PC-3 (cell line): ENCODE data around the gene PSMB4. TPM values are rescaled to one million over a fixed set of nuclear protein-coding genes. Genes with fewer than 3 reads are reported as not detected.
A peak's percentile ranks its signal among the peaks of the same experiment; 100 is the strongest.

Experiments used
- ATAC-seq: fragments of 200-7000 bp; cut with Tn5 transposase; 2 replicates; pipeline ENCODE4 v1.9.1; 2020; ENCODE audit warnings: mild to moderate bottlenecking, moderate library complexity
- BruUV-seq: library from RNA; stranded (reverse); fragments of 400-500 nt; replicated peaks from 2 replicates; lab custom pipeline; 2021; lab: Mats Ljungman, UMichigan
- CTCF ChIA-PET: fragments of 300-600 bp; sonication (Branson Sonifier 250); formaldehyde crosslinking; loops from one replicate; lab custom pipeline; 2022; ENCODE audit warnings: antibody characterized with exemption; lab: Charles Lee
- POLR2A ChIA-PET: fragments of 300-600 bp; sonication (Branson Sonifier 250); formaldehyde crosslinking; loops from one replicate; lab custom pipeline; 2022; ENCODE audit warnings: antibody characterized with exemption; ENCODE audit not compliant: unreplicated experiment; lab: Charles Lee
- DNase-seq: peaks from one replicate; pipeline ENCODE4 v3.0.0-alpha.2; 2015
- H2AFZ ChIP-seq: fragments of 300-600 bp; sonication (generic); 2 replicates; pipeline ENCODE4 v1.6.0; 2016; ENCODE audit warnings: antibody characterized with exemption, low read length
- H3F3A ChIP-seq: fragments of 300-600 bp; sonication (generic); one replicate; pipeline ENCODE4 v1.6.0; 2017; ENCODE audit warnings: antibody characterized with exemption, low read length, control low read depth, mild to moderate bottlenecking; ENCODE audit not compliant: unreplicated experiment
- H3K27ac ChIP-seq: fragments of 300-600 bp; sonication (generic); 2 replicates; pipeline ENCODE4 v1.5.1; 2016; ENCODE audit warnings: mild to moderate bottlenecking, low read length
- H3K27me3 ChIP-seq: fragments of 300-600 bp; sonication (generic); 2 replicates; pipeline ENCODE4 v1.6.1; 2016; ENCODE audit warnings: low read length, mixed read lengths
- H3K36me3 ChIP-seq: fragments of 300-600 bp; sonication (generic); 2 replicates; pipeline ENCODE4 v1.6.1; 2016; ENCODE audit warnings: low read depth, mixed run types, low read length, mixed read lengths
- H3K4me1 ChIP-seq: fragments of 300-600 bp; sonication (generic); 2 replicates; pipeline ENCODE4 v1.5.1; 2016; ENCODE audit warnings: low read length; ENCODE audit not compliant: insufficient read depth
- H3K4me2 ChIP-seq: fragments of 300-600 bp; sonication (generic); 2 replicates; pipeline ENCODE4 v1.6.0; 2016; ENCODE audit warnings: low read length
- H3K4me3 ChIP-seq: fragments of 300-600 bp; sonication (generic); 2 replicates; pipeline ENCODE4 v1.5.1; 2016; ENCODE audit warnings: mild to moderate bottlenecking, low read length, mixed read lengths
- H3K79me2 ChIP-seq: fragments of 300-600 bp; sonication (generic); 2 replicates; pipeline ENCODE4 v1.6.1; 2017; ENCODE audit warnings: low read length, mixed read lengths
- H3K9ac ChIP-seq: fragments of 300-600 bp; sonication (generic); 2 replicates; pipeline ENCODE4 v1.6.0; 2016; ENCODE audit warnings: mild to moderate bottlenecking, low read length
- H3K9me2 ChIP-seq: fragments of 300-600 bp; sonication (generic); replicated peaks from 2 replicates; pipeline ENCODE4 v1.6.1; 2016; ENCODE audit warnings: mixed run types, low read length, mixed read lengths
- H3K9me3 ChIP-seq: fragments of 300-600 bp; sonication (generic); 2 replicates; pipeline ENCODE4 v1.6.1; 2016; ENCODE audit warnings: low read length, mixed read lengths
- H4K20me1 ChIP-seq: fragments of 300-600 bp; sonication (generic); 2 replicates; pipeline ENCODE4 v1.6.1; 2016; ENCODE audit warnings: low read length, mixed read lengths
- CTCF ChIP-seq: fragments of 300-600 bp; sonication (generic); conservative IDR thresholded peaks from 2 replicates; pipeline ENCODE4 v1.5.1; 2017; ENCODE audit warnings: antibody characterized with exemption, low read depth, mild to moderate bottlenecking, low read length
- EZH2 ChIP-seq: fragments of 300-600 bp; sonication (generic); IDR thresholded peaks from one replicate; pipeline ENCODE4 v1.6.1; 2017; ENCODE audit warnings: antibody characterized with exemption, mild to moderate bottlenecking, low read length; ENCODE audit not compliant: unreplicated experiment
- EZH2phosphoT487 ChIP-seq: fragments of 300-600 bp; sonication (generic); IDR thresholded peaks from 2 replicates; pipeline ENCODE4 v1.6.1; 2018; ENCODE audit warnings: mild to moderate bottlenecking, antibody characterized with exemption, low read length, borderline replicate concordance
- intact Hi-C: fragments of 100-400 bp; cut with micrococcal nuclease; formaldehyde crosslinking; loops from 2 replicates; pipeline ENCODE4 v1.9.0; 2023
- total RNA-seq: library from RNA; depleted of rRNA; stranded (reverse); fragments of >200 nt; gene quantifications from 2 replicates; pipeline ENCODE4 v1.2.3, GENCODE V29; 2014

The PSMB4 gene
- total RNA-seq, 1 experiment from 2014 or later: 818 TPM

GRCh38 chr1:151352021-151352718 lies 47.2 kb upstream of the PSMB4 start:
- ATAC-seq: no peak
- intact Hi-C loops: no loop called here
- BruUV-seq: no TSS peak
- H2AFZ ChIP-seq: no peak overlapping the region
- no peaks in the 10 kb centered on the region for H3K79me2 ChIP-seq
- ChIA-PET CTCF (interaction anchor here (0.6 kb wide), 3 partner anchors 14 to 86 kb away, joined by 3 to 11 read pairs (median 4); no protein-coding TSS in a partner anchor), POLR2A (no interaction called here)
- peak; percentile 57 for DNase-seq
- no peaks in the 10 kb centered on the region for H4K20me1 ChIP-seq
- H3K36me3 ChIP-seq: no peaks in the 10 kb centered on the region; the same call in 1 of the 2 replicates
- no peaks in the 10 kb centered on the region for H3K9me2 ChIP-seq
- no peaks in the 10 kb centered on the region for H3K27me3 ChIP-seq
- no peak for TF ChIP-seq CTCF
- no peak for TF ChIP-seq EZH2phosphoT487
- no peak for TF ChIP-seq EZH2
- no peak overlapping the region for H3K27ac ChIP-seq
- no peak overlapping the region for H3K4me2 ChIP-seq
- no peaks in the 10 kb centered on the region for H3K9me3 ChIP-seq
- H3K4me3 ChIP-seq: no peak overlapping the region
- no peak overlapping the region for H3K9ac ChIP-seq
- no peaks in the 10 kb centered on the region for H3F3A ChIP-seq
- peaks cover 5% of the 10 kb centered on the region; the same call in 1 of the 2 replicates for H3K4me1 ChIP-seq

GRCh38 chr1:151356696-151357095 lies 42.7 kb upstream of the PSMB4 start:
- 0 out of 2 replicates have a peak, but pooled peaks cover under 1% of the 10 kb centered on the region for H3K9me3 ChIP-seq
- no peaks in the 10 kb centered on the region for H3K4me1 ChIP-seq
- no peaks in the 10 kb centered on the region for H3K27me3 ChIP-seq
- ChIA-PET POLR2A (interaction anchor here (0.6 kb wide), 1 partner anchor 43 kb away, joined by 3 read pairs; no protein-coding TSS in a partner anchor), CTCF (no interaction called here)
- no peaks in the 10 kb centered on the region; the same call in 1 of the 2 replicates for H3K36me3 ChIP-seq
- H4K20me1 ChIP-seq: no peaks in the 10 kb centered on the region
- no peak for TF ChIP-seq CTCF
- TF ChIP-seq EZH2phosphoT487: no peak
- TF ChIP-seq EZH2: no peak
- H3K79me2 ChIP-seq: no peaks in the 10 kb centered on the region
- H3F3A ChIP-seq: no peaks in the 10 kb centered on the region
- H2AFZ ChIP-seq: no peak overlapping the region
- H3K4me2 ChIP-seq: no peak overlapping the region
- no TSS peak for BruUV-seq
- DNase-seq: no peak
- H3K4me3 ChIP-seq: no peak overlapping the region
- H3K9me2 ChIP-seq: no peaks in the 10 kb centered on the region
- intact Hi-C loops: no loop called here
- no peak overlapping the region for H3K9ac ChIP-seq
- no peak for ATAC-seq
- H3K27ac ChIP-seq: no peak overlapping the region

GRCh38 chr1:151361883-151362282 lies 37.5 kb upstream of the PSMB4 start:
- ATAC-seq: no peak
- H3K36me3 ChIP-seq: peaks cover 15% of the 10 kb centered on the region
- H3K27me3 ChIP-seq: no peaks in the 10 kb centered on the region
- intact Hi-C loops: no loop called here
- no peaks in the 10 kb centered on the region for H3F3A ChIP-seq
- H3K4me2 ChIP-seq: no peak overlapping the region
- H3K27ac ChIP-seq: no peak overlapping the region
- TF ChIP-seq EZH2phosphoT487 (no peak), CTCF (no peak), EZH2 (no peak)
- no peaks in the 10 kb centered on the region for H3K79me2 ChIP-seq
- H3K4me1 ChIP-seq: no peaks in the 10 kb centered on the region
- peaks cover 12% of the 10 kb centered on the region for H3K9me3 ChIP-seq
- no TSS peak for BruUV-seq
- ChIA-PET CTCF (no interaction called here), POLR2A (no interaction called here)
- no peak overlapping the region for H3K9ac ChIP-seq
- H3K9me2 ChIP-seq: no peaks in the 10 kb centered on the region
- no peak overlapping the region for H3K4me3 ChIP-seq
- H2AFZ ChIP-seq: no peak overlapping the region
- H4K20me1 ChIP-seq: no peaks in the 10 kb centered on the region
- no peak for DNase-seq
